WTC11 (cell line): ENCODE measurements around the gene RASL11B. TPM values are rescaled to one million over a fixed set of nuclear protein-coding genes. Genes with fewer than 3 reads are reported as not detected.

Experiments
- ATAC-seq: fragments of 200-7000 bp; cut with Tn5 transposase; 2 replicates; pipeline ENCODE4 v1.10.0; 2021; ENCODE audit warnings: mild to moderate bottlenecking, moderate library complexity
- CTCF ChIA-PET: fragments of 300-600 bp; sonication (Branson Sonifier 250); formaldehyde crosslinking; loops from one replicate; lab custom pipeline; 2021; ENCODE audit warnings: antibody characterized with exemption; lab: Charles Lee
- POLR2A ChIA-PET: fragments of 350-600 bp; sonication (Branson Sonifier 250); formaldehyde crosslinking; loops from one replicate; lab custom pipeline; 2021; ENCODE audit warnings: antibody characterized with exemption; lab: Charles Lee
- DNase-seq: peaks from one replicate; pipeline ENCODE4 v3.0.0; 2021; ENCODE audit warnings: low spot score
- H3K27ac Mint-ChIP-seq: 2 replicates; pipeline ENCODE4 v1.8.0; 2021; ENCODE audit warnings: mixed read lengths
- H3K27me3 Mint-ChIP-seq: 2 replicates; pipeline ENCODE4 v1.8.0; 2021; ENCODE audit warnings: low read depth, mild to moderate bottlenecking, moderate library complexity, mixed read lengths
- H3K36me3 Mint-ChIP-seq: 2 replicates; pipeline ENCODE4 v1.8.0; 2021; ENCODE audit warnings: mixed read lengths
- H3K4me1 Mint-ChIP-seq: 2 replicates; pipeline ENCODE4 v1.8.0; 2022; ENCODE audit warnings: mixed read lengths
- H3K4me3 Mint-ChIP-seq: 2 replicates; pipeline ENCODE4 v1.8.0; 2021; ENCODE audit warnings: mild to moderate bottlenecking, moderate library complexity, mixed read lengths
- H3K9me3 Mint-ChIP-seq: 2 replicates; pipeline ENCODE4 v1.8.0; 2021; ENCODE audit warnings: mixed read lengths
- PRRX2 ChIP-seq: fragments of 250-450 bp; sonication (Bioruptor Pico); IDR thresholded peaks from 2 replicates; pipeline ENCODE4 v1.8.0; 2021; ENCODE audit warnings: mild to moderate bottlenecking
- total RNA-seq: library from RNA; stranded (reverse); gene quantifications from 3 replicates; pipeline ENCODE4 v1.2.3, GENCODE V29; 2021
- TF ChIP-seq, protein P1 (sequence below): sonication (generic); formaldehyde crosslinking; IDR thresholded peaks from 2 replicates; pipeline ENCODE4 v1.8.1; 2022; ENCODE audit warnings: mild to moderate bottlenecking, moderate library complexity, missing genetic modification reagents

The RASL11B gene
- total RNA-seq, 1 experiment from 2014 or later = 58.5 TPM

- TF ChIP-seq, protein P1, sequence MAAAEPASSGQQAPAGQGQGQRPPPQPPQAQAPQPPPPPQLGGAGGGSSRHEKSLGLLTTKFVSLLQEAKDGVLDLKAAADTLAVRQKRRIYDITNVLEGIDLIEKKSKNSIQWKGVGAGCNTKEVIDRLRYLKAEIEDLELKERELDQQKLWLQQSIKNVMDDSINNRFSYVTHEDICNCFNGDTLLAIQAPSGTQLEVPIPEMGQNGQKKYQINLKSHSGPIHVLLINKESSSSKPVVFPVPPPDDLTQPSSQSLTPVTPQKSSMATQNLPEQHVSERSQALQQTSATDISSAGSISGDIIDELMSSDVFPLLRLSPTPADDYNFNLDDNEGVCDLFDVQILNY (CRISPR knock-in tag) = no peak
- TF ChIP-seq PRRX2 (CRISPR knock-in tag) = no peak
- Mint-ChIP-seq H3K4me1 (peaks cover 32% of the 10 kb centered on the region), H3K4me3 (no peak overlapping the region), H3K9me3 (no peaks in the 10 kb centered on the region), H3K27me3 (no peaks in the 10 kb centered on the region), H3K27ac (no peak overlapping the region), H3K36me3 (no peaks in the 10 kb centered on the region)
- ChIA-PET POLR2A (no interaction called here), CTCF (interaction anchor here (0.7 to 1.3 kb wide), 3 partner anchors 13 to 51 kb away, joined by 3 read pairs; no protein-coding TSS in a partner anchor)
- DNase-seq (no peak), ATAC-seq (no peak; the same call in 1 of the 2 replicates)
Observed at GRCh38 chr4:52915730-52916300, 53.7 kb downstream of the RASL11B start.

Other genes starting within 250 kb of the RASL11B start
- 48.1 to 54.1 TPM (median 49.5 TPM) in 3 replicates for gene USP46, start 203.0 kb upstream of the RASL11B start, total RNA-seq
- 14.6 to 27.8 TPM (median 24.0 TPM) in 3 replicates for gene ERVMER34-1, start 110.9 kb upstream of the RASL11B start, total RNA-seq